HepG2 (cell line): ENCODE measurements around the gene HIGD1C. TPM values are rescaled to one million over a fixed set of nuclear protein-coding genes. Genes with fewer than 3 reads are reported as not detected.

Source experiments
- ATAC-seq: fragments of 200-7000 bp; cut with Tn5 transposase; 3 replicates; pipeline ENCODE4 v1.9.1; 2020; ENCODE audit warnings: mild to moderate bottlenecking, moderate library complexity
- BruUV-seq: library from RNA; stranded (reverse); fragments of 400-500 nt; replicated peaks from 2 replicates; lab custom pipeline; 2021; lab: Mats Ljungman, UMichigan
- CTCF ChIA-PET: fragments of 300-600 bp; formaldehyde crosslinking; extraction: SDS; loops from one replicate; lab custom pipeline; 2021; ENCODE audit warnings: low total read pairs, inconsistent platforms, low intra/inter-chr PET ratio; lab: Yijun Ruan, JAX
- POLR2A ChIA-PET: fragments of 350-600 bp; sonication (Branson Sonifier 250); formaldehyde crosslinking; loops from one replicate; lab custom pipeline; 2020; ENCODE audit warnings: antibody characterized with exemption, inconsistent platforms; lab: Yijun Ruan, JAX
- DNase-seq: peaks from one replicate; pipeline ENCODE4 v3.0.0-alpha.2; 2015; ENCODE audit warnings: low spot score
- FAIRE-seq: peaks from 3 replicates; lab custom pipeline; 2011; peaks lifted over from hg19 to GRCh38; lab: Jason Lieb, UNC
- H2AFZ ChIP-seq: one replicate; pipeline ENCODE4 v1.6.1; 2011; ENCODE audit warnings: low read length, inconsistent platforms
- H3K27ac ChIP-seq: fragments of 300-600 bp; 3 replicates; pipeline ENCODE4 v1.8.0; 2011; ENCODE audit warnings: mixed run types, mild to moderate bottlenecking, mixed read lengths, low read length, inconsistent platforms; ENCODE audit not compliant: insufficient read depth; ENCODE audit errors: extremely low read length
- H3K27me3 ChIP-seq, 2 experiments: fragments of 200-600 bp in 1 of 2; 2 replicates in 1 of 2; 3 replicates in 1 of 2; pipeline versions ENCODE4 v1.6.0 to v1.8.0; 2011; ENCODE audit warnings: low read length in 2 of 2, mild to moderate bottlenecking in 2 of 2, moderate library complexity in 2 of 2, inconsistent platforms in 1 of 2; ENCODE audit not compliant: insufficient read depth in 2 of 2, control insufficient read depth in 1 of 2
- H3K36me3 ChIP-seq, 2 experiments: fragments of 200-600 bp in 1 of 2; replicated peaks in 1 of 2; 2 replicates in 1 of 2; 3 replicates in 1 of 2; pipeline versions ENCODE4 v1.5.1 to v1.8.0; 2011; ENCODE audit warnings: low read length in 2 of 2, inconsistent platforms in 1 of 2; ENCODE audit not compliant: insufficient read depth in 2 of 2, control insufficient read depth in 1 of 2
- H3K4me1 ChIP-seq: 2 replicates; pipeline ENCODE4 v1.5.1; 2012; ENCODE audit warnings: low read length, inconsistent platforms; ENCODE audit not compliant: insufficient read depth
- H3K4me2 ChIP-seq: 2 replicates; pipeline ENCODE4 v1.6.0; 2011; ENCODE audit warnings: low read depth, low read length, inconsistent platforms
- H3K4me3 ChIP-seq, 3 experiments: fragments of 200-600 bp in 1 of 3; sonication (generic), shearing (Covaris generic) in 1 of 3; replicated peaks in 1 of 3; 2 replicates each; pipeline ENCODE4 v1.5.1; 2011 to 2016; ENCODE audit warnings: low read length in 3 of 3, inconsistent platforms in 2 of 3, low read depth in 2 of 3, mild to moderate bottlenecking in 2 of 3, control low read depth in 1 of 3, mixed read lengths in 1 of 3; ENCODE audit not compliant: insufficient read depth in 1 of 3
- H3K79me2 ChIP-seq: one replicate; pipeline ENCODE4 v1.6.1; 2011; ENCODE audit warnings: low read length, inconsistent platforms; ENCODE audit not compliant: insufficient read depth
- H3K9ac ChIP-seq: 2 replicates; pipeline ENCODE4 v1.6.0; 2011; ENCODE audit warnings: mild to moderate bottlenecking, low read depth, low read length, inconsistent platforms; ENCODE audit not compliant: insufficient read depth
- H3K9me3 ChIP-seq: 2 replicates; pipeline ENCODE4 v1.5.1; 2012; ENCODE audit warnings: mild to moderate bottlenecking, low read length
- H4K20me1 ChIP-seq: 2 replicates; pipeline ENCODE4 v1.6.0; 2011; ENCODE audit warnings: inconsistent platforms, mild to moderate bottlenecking, low read length, moderate library complexity; ENCODE audit not compliant: insufficient read depth
- EZH2 ChIP-seq: conservative IDR thresholded peaks from 2 replicates; pipeline ENCODE4 v1.6.1; 2012; ENCODE audit warnings: mild to moderate bottlenecking, low read depth, low read length, moderate library complexity
- NONO ChIP-seq, 2 experiments: fragments of 450-650 bp in 1 of 2; sonication (generic) in 1 of 2; formaldehyde crosslinking in 1 of 2; IDR thresholded peaks in 1 of 2; conservative IDR thresholded peaks in 1 of 2; 2 replicates each; pipeline versions ENCODE4 v1.6.1 to v1.8.0; 2017 to 2022; ENCODE audit warnings: mild to moderate bottlenecking in 1 of 2, missing genetic modification reagents in 1 of 2, moderate library complexity in 1 of 2
- NR1H2 ChIP-seq: sonication (generic); formaldehyde crosslinking; IDR thresholded peaks from 2 replicates; pipeline ENCODE4 v1.8.1; 2022; ENCODE audit warnings: low read depth, missing genetic modification reagents, borderline replicate concordance
- SNAPC2 ChIP-seq: sonication (generic); formaldehyde crosslinking; IDR thresholded peaks from 2 replicates; pipeline ENCODE4 v1.8.1; 2022; ENCODE audit warnings: mild to moderate bottlenecking, missing genetic modification reagents
- ZBTB26 ChIP-seq: IDR thresholded peaks from 2 replicates; pipeline ENCODE4 v1.6.1; 2016; ENCODE audit warnings: missing compliant biosample characterization, missing genetic modification reagents, borderline replicate concordance
- ZBTB42 ChIP-seq: sonication (generic); formaldehyde crosslinking; IDR thresholded peaks from 2 replicates; pipeline ENCODE4 v1.5.0; 2020; ENCODE audit warnings: mild to moderate bottlenecking, missing genetic modification reagents
- ZNF281 ChIP-seq: sonication (generic); formaldehyde crosslinking; IDR thresholded peaks from 2 replicates; pipeline ENCODE4 v1.4.0; 2020; ENCODE audit warnings: missing genetic modification reagents, borderline replicate concordance
- WGBS: methylation state at CpG from one replicate; pipeline ENCODE4 v1.1.6; 2017; ENCODE audit warnings: low lambda C conversion rate; 5-methylcytosine and 5-hydroxymethylcytosine counted together
- in situ Hi-C: cut with HindIII; loops from 2 replicates; pipeline ENCODE4 v1.10.0; 2017; ENCODE audit warnings: low pct_unique_long_range_greater_than_20kb; ENCODE audit not compliant: extremely low pct_ligation_motif_present
- intact Hi-C: fragments of 100-400 bp; cut with micrococcal nuclease; formaldehyde crosslinking; loops from one replicate; pipeline ENCODE4 v1.10.0; 2022; ENCODE audit not compliant: unreplicated experiment
- polyA plus RNA-seq, 8 experiments: library from polyadenylated mRNA; depleted of rRNA in 3 of 8; stranded (reverse) in 7 of 8; unstranded in 1 of 8; fragments of >200 nt; fragmentation: Illumina TruSeq in 4 of 8; extraction: Trizol in 4 of 8; gene quantifications; 2 replicates each; pipeline versions ENCODE4 v1.2.1 to v1.2.3, GENCODE V29; 2011 to 2016; ENCODE audit warnings: low read depth in 4 of 8, missing spikeins in 1 of 8, mixed read lengths in 1 of 8; ENCODE audit not compliant: insufficient read depth in 1 of 8
- total RNA-seq, 5 experiments: library from RNA; depleted of rRNA; stranded (reverse); fragments of >200 nt; fragmentation: Illumina TruSeq; extraction: Trizol; gene quantifications; 2 replicates each; pipeline ENCODE4 v1.2.3, GENCODE V29; 2016; ENCODE audit warnings: low read depth in 1 of 5
- TF ChIP-seq, protein P1 (sequence below): sonication (generic); formaldehyde crosslinking; IDR thresholded peaks from 2 replicates; pipeline ENCODE4 v1.4.0; 2020; ENCODE audit warnings: missing genetic modification reagents
- TF ChIP-seq, protein P2 (sequence below): sonication (generic); formaldehyde crosslinking; conservative IDR thresholded peaks from 2 replicates; pipeline ENCODE4 v1.4.0; 2020; ENCODE audit warnings: missing genetic modification reagents
- TF ChIP-seq, protein P3 (sequence below): sonication (generic); formaldehyde crosslinking; IDR thresholded peaks from 2 replicates; pipeline ENCODE4 v1.4.0; 2020; ENCODE audit warnings: mild to moderate bottlenecking, low read depth, missing genetic modification reagents
- TF ChIP-seq, protein P4 (sequence below): sonication (generic); formaldehyde crosslinking; IDR thresholded peaks from 2 replicates; pipeline ENCODE4 v1.8.0; 2022; ENCODE audit warnings: mild to moderate bottlenecking, missing genetic modification reagents, moderate library complexity

The HIGD1C gene
- total and polyA plus RNA-seq, 2 of the 13 experiments (the other 11 are each of a cell fraction or from before 2014, with no cell fraction given), result not detected

DNA sequence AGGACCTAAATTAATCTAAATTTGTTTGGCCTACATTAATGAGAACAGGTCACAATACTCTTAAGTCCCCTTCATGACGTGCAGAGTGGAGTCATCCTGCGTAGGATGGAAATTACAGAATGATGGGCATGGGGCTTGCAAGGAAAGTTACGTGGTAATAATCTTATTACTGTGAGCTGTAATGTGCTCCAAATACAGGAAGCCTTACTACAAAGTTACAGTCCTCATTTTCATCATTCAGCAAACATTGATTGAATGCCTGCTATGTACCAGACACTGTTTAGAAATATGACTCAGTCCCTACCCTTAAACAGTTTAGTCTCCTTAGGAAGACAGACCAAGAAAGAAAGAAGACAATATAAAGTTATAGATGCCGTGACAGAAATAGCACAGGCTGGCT is 9.4 kb downstream of the HIGD1C start:
- no TSS peak for BruUV-seq
- Histone ChIP-seq H3K9ac (no peak overlapping the region), H3K4me3 (no peak overlapping the region), H3K36me3 (no peaks in the 10 kb centered on the region), H2AFZ (no peak overlapping the region), H3K4me2 (no peak overlapping the region), H3K27ac (no peak overlapping the region), H3K27me3 (no peaks in the 10 kb centered on the region), H3K9me3 (no peaks in the 10 kb centered on the region), H3K4me1 (no peaks in the 10 kb centered on the region), H4K20me1 (no peaks in the 10 kb centered on the region), H3K79me2 (no peaks in the 10 kb centered on the region)
- no peak for FAIRE-seq
- WGBS, result 94% methylated on average over 4 of the region's 4 CpGs
- no peak for ATAC-seq
- DNase-seq, result no peak
- CTCF ChIA-PET, result no interaction called here
- intact Hi-C loops (no loop called here), in situ Hi-C loops (no loop called here)
- POLR2A ChIA-PET, result no interaction called here
- TF ChIP-seq, protein P1, sequence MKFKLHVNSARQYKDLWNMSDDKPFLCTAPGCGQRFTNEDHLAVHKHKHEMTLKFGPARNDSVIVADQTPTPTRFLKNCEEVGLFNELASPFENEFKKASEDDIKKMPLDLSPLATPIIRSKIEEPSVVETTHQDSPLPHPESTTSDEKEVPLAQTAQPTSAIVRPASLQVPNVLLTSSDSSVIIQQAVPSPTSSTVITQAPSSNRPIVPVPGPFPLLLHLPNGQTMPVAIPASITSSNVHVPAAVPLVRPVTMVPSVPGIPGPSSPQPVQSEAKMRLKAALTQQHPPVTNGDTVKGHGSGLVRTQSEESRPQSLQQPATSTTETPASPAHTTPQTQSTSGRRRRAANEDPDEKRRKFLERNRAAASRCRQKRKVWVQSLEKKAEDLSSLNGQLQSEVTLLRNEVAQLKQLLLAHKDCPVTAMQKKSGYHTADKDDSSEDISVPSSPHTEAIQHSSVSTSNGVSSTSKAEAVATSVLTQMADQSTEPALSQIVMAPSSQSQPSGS, result no peak
- TF ChIP-seq ZBTB26 (CRISPR knock-in tag) (no peak), ZNF281 (CRISPR knock-in tag) (no peak), EZH2 (no peak), NR1H2 (CRISPR knock-in tag) (no peak), ZBTB42 (no peak), SNAPC2 (CRISPR knock-in tag) (no peak), NONO (IDR thresholded peaks at IDR 0.05) (no peak), NONO (CRISPR knock-in tag; conservative IDR thresholded peaks at IDR 0.05) (no peak)
- TF ChIP-seq, protein P2, sequence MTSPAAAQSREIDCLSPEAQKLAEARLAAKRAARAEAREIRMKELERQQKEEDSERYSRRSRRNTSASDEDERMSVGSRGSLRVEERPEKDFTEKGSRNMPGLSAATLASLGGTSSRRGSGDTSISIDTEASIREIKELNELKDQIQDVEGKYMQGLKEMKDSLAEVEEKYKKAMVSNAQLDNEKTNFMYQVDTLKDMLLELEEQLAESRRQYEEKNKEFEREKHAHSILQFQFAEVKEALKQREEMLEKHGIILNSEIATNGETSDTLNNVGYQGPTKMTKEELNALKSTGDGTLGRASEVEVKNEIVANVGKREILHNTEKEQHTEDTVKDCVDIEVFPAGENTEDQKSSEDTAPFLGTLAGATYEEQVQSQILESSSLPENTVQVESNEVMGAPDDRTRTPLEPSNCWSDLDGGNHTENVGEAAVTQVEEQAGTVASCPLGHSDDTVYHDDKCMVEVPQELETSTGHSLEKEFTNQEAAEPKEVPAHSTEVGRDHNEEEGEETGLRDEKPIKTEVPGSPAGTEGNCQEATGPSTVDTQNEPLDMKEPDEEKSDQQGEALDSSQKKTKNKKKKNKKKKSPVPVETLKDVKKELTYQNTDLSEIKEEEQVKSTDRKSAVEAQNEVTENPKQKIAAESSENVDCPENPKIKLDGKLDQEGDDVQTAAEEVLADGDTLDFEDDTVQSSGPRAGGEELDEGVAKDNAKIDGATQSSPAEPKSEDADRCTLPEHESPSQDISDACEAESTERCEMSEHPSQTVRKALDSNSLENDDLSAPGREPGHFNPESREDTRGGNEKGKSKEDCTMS, result no peak
- TF ChIP-seq, protein P3, sequence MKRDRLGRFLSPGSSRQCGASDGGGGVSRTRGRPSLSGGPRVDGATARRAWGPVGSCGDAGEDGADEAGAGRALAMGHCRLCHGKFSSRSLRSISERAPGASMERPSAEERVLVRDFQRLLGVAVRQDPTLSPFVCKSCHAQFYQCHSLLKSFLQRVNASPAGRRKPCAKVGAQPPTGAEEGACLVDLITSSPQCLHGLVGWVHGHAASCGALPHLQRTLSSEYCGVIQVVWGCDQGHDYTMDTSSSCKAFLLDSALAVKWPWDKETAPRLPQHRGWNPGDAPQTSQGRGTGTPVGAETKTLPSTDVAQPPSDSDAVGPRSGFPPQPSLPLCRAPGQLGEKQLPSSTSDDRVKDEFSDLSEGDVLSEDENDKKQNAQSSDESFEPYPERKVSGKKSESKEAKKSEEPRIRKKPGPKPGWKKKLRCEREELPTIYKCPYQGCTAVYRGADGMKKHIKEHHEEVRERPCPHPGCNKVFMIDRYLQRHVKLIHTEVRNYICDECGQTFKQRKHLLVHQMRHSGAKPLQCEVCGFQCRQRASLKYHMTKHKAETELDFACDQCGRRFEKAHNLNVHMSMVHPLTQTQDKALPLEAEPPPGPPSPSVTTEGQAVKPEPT (CRISPR knock-in tag), result no peak
- TF ChIP-seq, protein P4, sequence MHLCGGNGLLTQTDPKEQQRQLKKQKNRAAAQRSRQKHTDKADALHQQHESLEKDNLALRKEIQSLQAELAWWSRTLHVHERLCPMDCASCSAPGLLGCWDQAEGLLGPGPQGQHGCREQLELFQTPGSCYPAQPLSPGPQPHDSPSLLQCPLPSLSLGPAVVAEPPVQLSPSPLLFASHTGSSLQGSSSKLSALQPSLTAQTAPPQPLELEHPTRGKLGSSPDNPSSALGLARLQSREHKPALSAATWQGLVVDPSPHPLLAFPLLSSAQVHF, result no peak
